OCI-M2 (cell line): ENCODE results near the gene THSD4.
"Not testable (repeated sequence)": the region's sequence is repeated elsewhere in the genome, so short reads cannot be mapped to it uniquely, and the experiment has no call there.

Experiments
- DNase-seq: peaks from one replicate; lab custom pipeline; 2025; ENCODE audit not compliant: unreplicated experiment; lab: John Stamatoyannopoulos, UW

THSD4 gene

GRCh38 chr15:71319424-71319823, 204.2 kb downstream of the THSD4 start:
- DNase-seq = not testable (repeated sequence)

GRCh38 chr15:71319935-71320334, 204.7 kb downstream of the THSD4 start:
- DNase-seq = no peak

- DNase-seq = no peak
Measured at GRCh38 chr15:71323082-71323481, 207.8 kb downstream of the THSD4 start.

- no peak for DNase-seq
Measured at GRCh38 chr15:71323584-71323983, 208.3 kb downstream of the THSD4 start.

GRCh38 chr15:71325481-71325880, 210.2 kb downstream of the THSD4 start:
- no peak for DNase-seq

- no peak for DNase-seq
Measured at GRCh38 chr15:71328453-71328852, 213.2 kb downstream of the THSD4 start.

GRCh38 chr15:71329041-71329440, 213.8 kb downstream of the THSD4 start:
- DNase-seq = no peak

- DNase-seq = no peak
Measured at GRCh38 chr15:71329497-71330260, 214.4 kb downstream of the THSD4 start.

- no peak for DNase-seq
Measured at GRCh38 chr15:71330638-71331162, 215.4 kb downstream of the THSD4 start.

- DNase-seq = no peak
Measured at GRCh38 chr15:71331173-71331572, 215.9 kb downstream of the THSD4 start.

- DNase-seq = no peak
Measured at GRCh38 chr15:71332431-71333004, 217.2 kb downstream of the THSD4 start.

- DNase-seq = no peak
Measured at GRCh38 chr15:71333136-71333700, 217.9 kb downstream of the THSD4 start.

GRCh38 chr15:71333839-71334238, 218.6 kb downstream of the THSD4 start:
- DNase-seq = no peak

- no peak for DNase-seq
Measured at GRCh38 chr15:71334434-71334833, 219.2 kb downstream of the THSD4 start.

- no peak for DNase-seq
Measured at GRCh38 chr15:71334873-71335272, 219.6 kb downstream of the THSD4 start.

GRCh38 chr15:71335591-71335990, 220.3 kb downstream of the THSD4 start:
- no peak for DNase-seq

GRCh38 chr15:71336671-71337070, 221.4 kb downstream of the THSD4 start:
- DNase-seq = no peak

GRCh38 chr15:71337197-71337845, 222.1 kb downstream of the THSD4 start:
- no peak for DNase-seq

GRCh38 chr15:71338265-71338664, 223.0 kb downstream of the THSD4 start:
- no peak for DNase-seq

- no peak for DNase-seq
Measured at GRCh38 chr15:71338827-71339542, 223.7 kb downstream of the THSD4 start.
